Keratinocyte (primary cell): ENCODE measurements around the gene ABCC3.

Experiments used
- EZH2 ChIP-seq: IDR thresholded peaks from one replicate; pipeline ENCODE4 v1.6.1; 2012; ENCODE audit warnings: inconsistent platforms, mild to moderate bottlenecking, low read length, moderate library complexity
- TF ChIP-seq, protein P1 (sequence below), 3 experiments: IDR thresholded peaks in 1 of 3; conservative IDR thresholded peaks in 1 of 3; optimal IDR thresholded peaks in 1 of 3; 2 replicates in 2 of 3; 3 replicates in 1 of 3; pipeline versions ENCODE3 to v1.5.1; 2011; ENCODE audit warnings: low read length in 3 of 3, mild to moderate bottlenecking in 3 of 3, moderate library complexity in 2 of 3, control low read depth in 1 of 3, inconsistent platforms in 1 of 3; ENCODE audit not compliant: insufficient read depth in 2 of 3; ENCODE audit errors: extremely low read depth in 1 of 3

DNA sequence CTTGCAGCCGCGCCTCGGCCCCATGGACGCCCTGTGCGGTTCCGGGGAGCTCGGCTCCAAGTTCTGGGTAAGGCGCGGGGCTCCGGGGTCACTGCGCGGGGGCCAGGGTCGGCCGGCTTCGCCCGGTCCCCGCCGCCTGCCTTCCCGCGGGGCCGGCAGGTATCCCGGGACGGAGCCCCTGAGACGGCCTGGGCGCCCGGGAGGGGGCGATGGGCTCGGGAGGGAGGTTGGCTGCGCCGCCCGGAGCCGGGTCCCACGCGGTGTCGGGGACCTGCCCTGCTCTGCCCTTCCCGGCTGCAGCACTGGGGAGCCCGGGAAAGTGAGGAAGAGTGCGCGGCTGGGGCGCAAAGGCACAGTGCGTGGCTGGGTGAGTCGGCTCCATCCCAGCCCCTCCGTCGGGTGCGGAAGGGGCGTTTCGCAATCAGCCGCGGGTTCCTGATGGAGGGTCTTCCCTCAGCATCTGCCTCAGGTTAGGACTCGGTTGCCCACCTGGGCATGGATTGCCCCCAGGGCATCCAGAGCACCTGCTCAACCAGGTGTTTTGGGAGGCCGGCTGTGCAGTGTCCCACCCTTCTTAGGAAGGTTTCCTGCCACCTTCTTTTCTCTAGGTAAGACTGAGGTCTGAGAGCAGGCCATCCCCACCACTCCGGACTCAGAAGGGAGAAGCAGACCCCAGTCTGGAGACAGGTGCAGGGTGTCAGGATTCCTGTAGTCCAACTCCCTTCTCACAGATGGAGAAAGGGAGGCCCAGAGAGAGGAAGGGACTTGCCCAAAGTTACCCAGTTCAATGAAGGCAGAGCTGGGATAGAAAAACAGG is 442 bp downstream of the ABCC3 start:
- TF ChIP-seq, protein P1, sequence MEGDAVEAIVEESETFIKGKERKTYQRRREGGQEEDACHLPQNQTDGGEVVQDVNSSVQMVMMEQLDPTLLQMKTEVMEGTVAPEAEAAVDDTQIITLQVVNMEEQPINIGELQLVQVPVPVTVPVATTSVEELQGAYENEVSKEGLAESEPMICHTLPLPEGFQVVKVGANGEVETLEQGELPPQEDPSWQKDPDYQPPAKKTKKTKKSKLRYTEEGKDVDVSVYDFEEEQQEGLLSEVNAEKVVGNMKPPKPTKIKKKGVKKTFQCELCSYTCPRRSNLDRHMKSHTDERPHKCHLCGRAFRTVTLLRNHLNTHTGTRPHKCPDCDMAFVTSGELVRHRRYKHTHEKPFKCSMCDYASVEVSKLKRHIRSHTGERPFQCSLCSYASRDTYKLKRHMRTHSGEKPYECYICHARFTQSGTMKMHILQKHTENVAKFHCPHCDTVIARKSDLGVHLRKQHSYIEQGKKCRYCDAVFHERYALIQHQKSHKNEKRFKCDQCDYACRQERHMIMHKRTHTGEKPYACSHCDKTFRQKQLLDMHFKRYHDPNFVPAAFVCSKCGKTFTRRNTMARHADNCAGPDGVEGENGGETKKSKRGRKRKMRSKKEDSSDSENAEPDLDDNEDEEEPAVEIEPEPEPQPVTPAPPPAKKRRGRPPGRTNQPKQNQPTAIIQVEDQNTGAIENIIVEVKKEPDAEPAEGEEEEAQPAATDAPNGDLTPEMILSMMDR (optimal IDR thresholded peaks at IDR 0.05 in 1 of 3, IDR thresholded peaks at IDR 0.05 in 1 of 3, conservative IDR thresholded peaks at IDR 0.05 in 1 of 3; ENCODE audit: extremely low read depth in 1 of 3, insufficient read depth in 2 of 3, low read length in 3 of 3): no peak
- no peak for TF ChIP-seq EZH2
